H1 (cell line): ENCODE results near the gene RPLP2. TPM values are rescaled to one million over a fixed set of nuclear protein-coding genes. Genes with fewer than 3 reads are reported as not detected.

Experiments
- CHD7 ChIP-seq: fragments of 300-600 bp; sonication (generic); IDR thresholded peaks from 2 replicates; pipeline ENCODE4 v1.7.1; 2012; ENCODE audit warnings: low read length, moderate library complexity, mild to moderate bottlenecking, inconsistent platforms; ENCODE audit not compliant: insufficient replicate concordance
- E2F6 ChIP-seq: IDR thresholded peaks from 2 replicates; pipeline ENCODE4 v1.6.1; 2012; ENCODE audit warnings: inconsistent platforms
- FOSL1 ChIP-seq: IDR thresholded peaks from 2 replicates; pipeline ENCODE4 v1.6.1; 2011; ENCODE audit warnings: mild to moderate bottlenecking, low read depth, low read length, moderate library complexity; ENCODE audit not compliant: insufficient read depth
- JUND ChIP-seq: IDR thresholded peaks from 2 replicates; pipeline ENCODE4 v1.6.1; 2011; ENCODE audit warnings: mild to moderate bottlenecking, improper control_type of control experiment, low read length
- POLR2A ChIP-seq, 2 experiments: IDR thresholded peaks; 1 replicate in 1 of 2; 2 replicates in 1 of 2; pipeline ENCODE4 v1.6.1; 2011; ENCODE audit warnings: low read depth in 2 of 2, low read length in 2 of 2, mild to moderate bottlenecking in 2 of 2; ENCODE audit errors: control extremely low read depth in 1 of 2
- POLR2AphosphoS5 ChIP-seq: IDR thresholded peaks from 2 replicates; pipeline ENCODE4 v1.6.1; 2011; ENCODE audit warnings: low read depth, low read length
- POU5F1 ChIP-seq: IDR thresholded peaks from 2 replicates; pipeline ENCODE4 v1.6.1; 2011; ENCODE audit warnings: low read depth, mild to moderate bottlenecking, low read length, moderate library complexity
- TAF1 ChIP-seq: IDR thresholded peaks from 2 replicates; pipeline ENCODE4 v1.6.1; 2011; ENCODE audit warnings: mild to moderate bottlenecking, low read depth, low read length
- USF2 ChIP-seq: IDR thresholded peaks from 2 replicates; pipeline ENCODE4 v1.6.1; 2011; ENCODE audit warnings: low read length, improper control_type of control experiment
- polyA plus RNA-seq, 7 experiments: library from polyadenylated mRNA; depleted of rRNA in 3 of 7; stranded (reverse) in 5 of 7; unstranded in 2 of 7; fragments of >200 nt in 5 of 7; fragments of 200-250 nt in 2 of 7; gene quantifications; 1 replicate in 5 of 7; 2 replicates in 1 of 7; 4 replicates in 1 of 7; pipeline versions ENCODE4 v1.2.1 to v1.2.3, GENCODE V29; 2011 to 2013; ENCODE audit warnings: missing spikeins in 2 of 7, mixed read lengths in 2 of 7
- total RNA-seq: library from RNA; stranded (reverse); fragmentation: NEBNext Ultra II Directional; extraction: Animal tissue kit (Norgen Biotek cat#: 25700); gene quantifications from 2 replicates; pipeline ENCODE4 v1.2.1, GENCODE V29; 2021

Gene RPLP2
- total and polyA plus RNA-seq, 2 of the 8 experiments (the other 6 are each of a cell fraction or from before 2014, with no cell fraction given) = 1,789 to 2,106 TPM

- TF ChIP-seq E2F6 (no peak), POLR2AphosphoS5 (no peak), JUND (no peak), POLR2A (IDR thresholded peaks at IDR 0.05; ENCODE audit: control extremely low read depth in 1 of 2, low read depth in 2 of 2, low read length in 2 of 2) (no peak), USF2 (no peak), TAF1 (no peak), CHD7 (no peak), POU5F1 (no peak), FOSL1 (no peak)
Observed at GRCh38 chr11:774873-775592, 34.7 kb upstream of the RPLP2 start (continued).
